Midbrain (tissue), 1 donor: ENCODE measurements around the gene GCN1.
A peak's percentile ranks its signal among the peaks of the same experiment; 100 is the strongest.
"Not testable (repeated sequence)": the region's sequence is repeated elsewhere in the genome, so short reads cannot be mapped to it uniquely, and the experiment has no call there.

ENCODE experiments used
- DNase-seq: peaks from one replicate; lab custom pipeline; 2025; lab: John Stamatoyannopoulos, UW

The GCN1 gene

GRCh38 chr12:120194534-120195395, at the start of gene GCN1:
Gene GCN1, minus strand, starts transcription at chr12:120194715. Its CDS starts 18 bp downstream, at chr12:120194697.
- peak; percentile 83 for DNase-seq

DNA sequence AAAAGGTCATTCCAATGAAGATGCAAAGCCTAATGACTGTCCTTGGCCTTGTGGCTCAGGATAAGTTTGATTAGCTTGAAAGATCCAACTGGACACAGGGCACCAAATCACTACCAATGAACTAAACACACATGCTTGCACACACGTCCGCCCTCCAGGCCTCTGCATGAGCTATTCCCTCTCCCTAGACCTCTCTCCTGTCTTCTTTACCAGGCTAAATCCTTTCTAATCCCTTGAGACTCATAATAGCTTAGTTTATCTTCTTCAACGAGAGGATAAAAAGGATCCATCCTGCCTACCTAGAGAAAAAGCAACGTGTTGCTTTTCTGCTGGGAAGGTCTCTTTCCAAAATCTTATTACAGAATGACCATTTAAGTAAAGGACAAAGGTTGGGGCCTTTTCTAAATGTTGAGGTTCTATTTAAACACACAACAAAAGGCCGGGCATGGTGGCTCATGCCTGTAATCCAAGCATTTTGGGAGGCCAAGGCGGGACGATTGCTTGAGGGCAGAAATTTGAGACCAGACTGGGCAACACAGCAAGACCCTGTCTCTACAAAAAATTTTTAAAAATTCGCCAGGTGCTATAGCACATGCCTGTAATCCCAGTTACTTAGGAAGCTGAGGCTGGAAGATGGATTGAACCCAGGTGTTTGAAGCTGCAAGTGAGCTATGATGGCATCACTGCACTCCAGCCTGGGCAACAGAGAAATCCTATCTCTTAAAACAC, 48.6 kb upstream of the GCN1 start:
- DNase-seq = no peak

GRCh38 chr12:120242275-120242799, 47.8 kb upstream of the GCN1 start:
- DNase-seq = no peak

DNA sequence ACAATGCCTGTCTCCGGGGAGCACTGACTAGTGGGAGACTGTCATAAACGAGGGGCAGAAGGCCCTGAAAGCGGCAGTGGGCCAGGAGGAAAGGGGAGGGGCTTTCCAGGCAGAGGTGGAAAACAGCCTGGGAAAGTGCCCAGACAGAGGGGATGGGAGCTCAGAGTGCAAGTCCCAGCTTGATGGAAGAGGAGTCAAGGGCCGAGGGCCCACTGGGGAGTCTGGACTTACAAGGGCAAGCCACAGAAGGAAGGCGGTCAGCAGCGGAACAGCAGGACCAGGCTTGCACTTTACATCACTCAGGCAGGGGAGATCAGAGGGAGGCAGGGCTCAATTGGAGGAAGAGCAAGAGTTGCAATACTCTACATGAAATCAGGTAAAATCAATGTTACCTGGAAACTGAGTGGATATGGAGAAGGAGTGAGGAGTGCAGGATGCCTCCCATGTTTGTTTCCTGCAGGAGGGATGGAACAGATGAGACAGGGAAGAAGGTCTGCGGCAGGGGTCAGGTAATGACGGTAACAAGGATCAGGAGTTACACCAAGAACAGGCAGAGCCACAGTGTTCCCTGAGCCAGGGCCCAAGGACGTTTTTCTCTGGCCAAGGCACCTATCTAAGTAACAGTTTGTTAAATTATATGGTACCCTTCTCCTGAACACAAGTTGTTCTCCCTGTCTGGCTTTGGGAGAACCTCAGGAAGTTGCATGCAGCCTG, 47.2 kb upstream of the GCN1 start:
- DNase-seq = no peak

DNA sequence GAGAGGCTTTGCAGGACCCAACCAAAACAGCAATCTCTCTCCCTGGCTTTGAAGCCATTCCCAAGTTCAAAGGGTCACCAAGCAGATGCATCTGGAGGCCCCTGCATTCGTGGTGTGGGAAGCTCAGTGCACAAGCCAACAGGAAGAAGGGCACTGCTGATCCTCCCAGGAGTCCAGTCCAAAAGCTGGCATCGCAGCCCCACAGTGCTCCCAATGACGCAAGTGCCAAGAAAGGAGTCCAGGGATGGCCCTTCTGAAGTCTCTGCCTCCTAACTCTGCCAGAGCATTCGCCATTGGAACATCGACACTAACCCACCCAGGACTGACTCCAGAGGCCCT, 45.9 kb upstream of the GCN1 start:
- no peak for DNase-seq

GRCh38 chr12:120239776-120240494, 45.4 kb upstream of the GCN1 start:
- no peak for DNase-seq

- no peak for DNase-seq
Observed at GRCh38 chr12:120238839-120239445, 44.4 kb upstream of the GCN1 start.

DNA sequence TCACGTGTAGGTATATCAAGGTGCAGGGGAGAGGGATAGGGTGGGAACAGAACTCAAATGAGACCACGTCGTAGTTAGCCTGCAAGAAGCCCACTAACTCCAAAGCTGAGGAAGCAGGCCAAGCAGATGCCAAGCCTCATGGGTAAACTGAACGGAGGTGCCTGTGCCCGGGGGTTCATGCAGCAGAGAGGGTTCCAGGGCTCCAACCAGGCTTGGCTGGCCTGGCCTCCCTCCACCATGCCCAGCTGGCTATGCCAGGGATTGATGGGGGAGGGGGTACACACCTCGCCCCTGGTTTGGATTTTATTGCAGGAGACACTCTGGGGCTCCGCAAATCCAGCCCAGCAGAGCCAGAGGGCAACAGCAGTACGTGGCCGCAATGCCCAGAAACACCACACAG, 43.7 kb upstream of the GCN1 start:
- DNase-seq = no peak

GRCh38 chr12:120237360-120238171, 43.1 kb upstream of the GCN1 start:
- no peak for DNase-seq

DNA sequence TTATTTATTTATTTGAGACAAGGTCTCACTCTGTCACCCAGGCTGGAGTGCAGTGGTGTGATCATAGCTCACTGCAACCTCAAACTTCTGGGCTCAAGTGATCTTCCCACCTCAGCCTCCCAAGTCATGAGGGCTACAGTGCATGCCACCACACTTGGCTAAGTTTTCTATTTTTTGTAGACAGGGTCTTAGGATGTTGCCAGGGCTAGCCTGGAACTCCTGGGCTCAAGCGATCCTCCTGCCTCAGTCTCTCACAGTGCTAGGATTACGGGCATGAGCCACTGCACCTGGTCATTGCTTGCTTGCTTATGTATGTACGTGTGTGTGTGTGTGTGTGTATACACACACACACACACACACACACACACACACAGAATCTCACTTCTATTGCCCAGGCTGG, 42.3 kb upstream of the GCN1 start:
- not testable (repeated sequence) for DNase-seq

DNA sequence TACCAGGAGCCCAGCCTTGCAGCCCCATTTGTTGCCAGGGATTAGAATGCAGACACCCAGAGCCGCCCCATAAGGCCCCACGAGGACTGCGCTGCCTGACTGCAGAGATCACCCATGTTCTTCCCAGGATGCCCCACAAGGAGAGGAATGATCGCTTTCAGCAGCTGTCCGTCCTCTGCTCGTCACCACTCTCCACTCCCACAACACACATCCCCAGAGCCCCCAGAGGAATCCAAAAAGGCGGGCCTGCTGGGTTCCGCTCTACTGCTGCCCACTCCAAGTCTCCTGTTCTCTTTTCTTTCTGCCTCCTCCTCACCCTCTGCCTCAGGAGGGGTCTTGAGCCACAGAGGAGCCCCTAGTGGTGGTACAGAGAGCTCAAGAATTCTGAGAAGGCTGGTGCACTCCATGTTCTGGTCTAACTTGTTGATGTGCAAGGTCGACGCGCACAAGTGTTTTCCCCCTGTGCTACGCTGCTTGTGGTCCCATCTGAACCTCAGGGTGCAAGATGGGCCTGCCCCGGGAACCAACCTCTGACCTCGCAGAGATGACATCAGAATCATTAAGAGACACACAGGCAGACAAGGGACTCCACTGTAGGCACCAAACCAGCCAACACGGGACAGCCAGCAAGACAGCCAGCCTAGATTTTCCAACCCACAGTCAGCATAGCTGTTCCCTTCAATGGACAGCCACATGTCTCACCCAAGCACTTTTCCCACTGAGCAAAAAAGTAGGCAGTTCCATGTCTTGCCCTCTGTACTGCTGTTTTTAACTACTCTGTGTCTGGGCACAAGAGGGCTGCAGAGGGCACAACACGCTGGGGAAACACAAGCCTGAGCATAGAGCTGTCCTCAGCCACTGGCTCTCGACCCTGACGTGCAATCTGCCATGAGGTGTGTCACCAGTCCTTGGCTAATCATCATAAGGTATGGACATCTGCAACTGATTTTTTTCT, 41.1 kb upstream of the GCN1 start:
- DNase-seq = no peak

- peak; percentile 80 for DNase-seq
Observed at GRCh38 chr12:120234643-120235368, 40.3 kb upstream of the GCN1 start.

GRCh38 chr12:120231316-120232011, 36.9 kb upstream of the GCN1 start:
- DNase-seq = no peak

- DNase-seq = no peak
Observed at GRCh38 chr12:120230974-120231315, 36.4 kb upstream of the GCN1 start.

DNA sequence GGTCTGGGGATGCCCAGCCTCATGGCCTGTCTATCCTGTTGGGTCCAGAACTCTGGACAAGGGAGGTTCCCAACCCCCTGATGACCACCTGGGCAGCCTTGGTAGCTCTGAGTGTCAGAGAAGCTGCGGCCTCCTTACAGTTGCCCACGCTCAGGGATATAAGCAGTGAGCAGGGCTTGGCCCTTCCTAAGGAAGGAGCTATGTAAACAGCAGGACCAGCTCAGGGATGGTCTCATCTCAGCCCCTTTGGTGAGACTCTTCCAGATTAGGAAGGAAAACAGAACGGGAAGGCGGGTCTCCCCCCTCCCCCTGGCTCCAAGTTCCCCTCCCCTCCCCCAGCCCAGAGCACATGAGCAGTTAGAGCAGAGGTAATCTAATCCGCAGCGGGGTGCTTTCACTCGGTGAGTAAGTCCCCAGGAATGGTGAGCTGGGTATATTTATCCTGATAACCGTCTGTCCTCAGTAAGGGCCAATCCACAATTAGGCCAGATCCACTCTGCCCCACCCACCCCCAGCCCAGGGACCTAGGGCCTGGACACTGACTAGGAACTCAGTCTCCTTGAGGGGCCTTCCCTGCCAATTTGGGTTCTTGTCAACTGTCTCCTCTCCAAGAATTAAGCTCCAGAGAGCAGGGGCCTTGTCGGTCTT, 35.9 kb upstream of the GCN1 start:
- no peak for DNase-seq

GRCh38 chr12:120229487-120230325, 35.2 kb upstream of the GCN1 start:
- DNase-seq = no peak

DNA sequence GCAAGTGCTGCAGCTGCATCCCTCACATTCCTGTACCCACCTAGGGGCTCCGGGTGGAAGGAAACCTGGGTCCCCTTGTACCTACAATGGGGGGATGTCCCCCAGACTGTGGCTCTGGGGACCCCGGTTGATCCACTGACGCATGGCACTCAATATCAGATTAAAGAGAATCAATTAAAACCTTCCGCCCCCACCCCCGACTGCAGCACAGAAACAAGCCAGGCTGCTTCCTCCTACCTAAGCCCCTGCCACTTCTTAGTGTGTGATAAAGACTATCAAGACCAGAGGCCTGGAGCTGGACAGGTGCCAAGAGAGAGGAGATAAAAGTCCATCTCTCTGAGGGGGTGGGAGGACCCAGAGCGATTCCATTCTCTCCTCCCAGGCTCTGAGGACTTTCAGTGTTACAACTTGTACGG, 34.6 kb upstream of the GCN1 start:
- DNase-seq = no peak
